NB4 (cell line): Measurements from ENCODE around the gene SPHK2.

Source experiments
- POLR2A ChIP-seq: IDR thresholded peaks from 2 replicates; pipeline ENCODE4 v1.6.1; 2011; ENCODE audit warnings: mild to moderate bottlenecking; ENCODE audit not compliant: insufficient read length; ENCODE audit errors: extremely low read depth
- TF ChIP-seq, protein P1 (sequence below): IDR thresholded peaks from one replicate; pipeline ENCODE4 v1.5.1; 2012; ENCODE audit warnings: low read depth, low read length

GRCh38 chr19:48598996-48599700 is 20.2 kb upstream of the SPHK2 start:
- TF ChIP-seq, protein P1, sequence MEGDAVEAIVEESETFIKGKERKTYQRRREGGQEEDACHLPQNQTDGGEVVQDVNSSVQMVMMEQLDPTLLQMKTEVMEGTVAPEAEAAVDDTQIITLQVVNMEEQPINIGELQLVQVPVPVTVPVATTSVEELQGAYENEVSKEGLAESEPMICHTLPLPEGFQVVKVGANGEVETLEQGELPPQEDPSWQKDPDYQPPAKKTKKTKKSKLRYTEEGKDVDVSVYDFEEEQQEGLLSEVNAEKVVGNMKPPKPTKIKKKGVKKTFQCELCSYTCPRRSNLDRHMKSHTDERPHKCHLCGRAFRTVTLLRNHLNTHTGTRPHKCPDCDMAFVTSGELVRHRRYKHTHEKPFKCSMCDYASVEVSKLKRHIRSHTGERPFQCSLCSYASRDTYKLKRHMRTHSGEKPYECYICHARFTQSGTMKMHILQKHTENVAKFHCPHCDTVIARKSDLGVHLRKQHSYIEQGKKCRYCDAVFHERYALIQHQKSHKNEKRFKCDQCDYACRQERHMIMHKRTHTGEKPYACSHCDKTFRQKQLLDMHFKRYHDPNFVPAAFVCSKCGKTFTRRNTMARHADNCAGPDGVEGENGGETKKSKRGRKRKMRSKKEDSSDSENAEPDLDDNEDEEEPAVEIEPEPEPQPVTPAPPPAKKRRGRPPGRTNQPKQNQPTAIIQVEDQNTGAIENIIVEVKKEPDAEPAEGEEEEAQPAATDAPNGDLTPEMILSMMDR, result no peak
- TF ChIP-seq POLR2A, result no peak
